ENCODE results near the gene CDH5. TPM values are rescaled to one million over a fixed set of nuclear protein-coding genes. Genes with fewer than 3 reads are reported as not detected.

The CDH5 gene
- total RNA-seq, 2 donors from 2014 or later, result 21.1 to 40.0 TPM

DNA sequence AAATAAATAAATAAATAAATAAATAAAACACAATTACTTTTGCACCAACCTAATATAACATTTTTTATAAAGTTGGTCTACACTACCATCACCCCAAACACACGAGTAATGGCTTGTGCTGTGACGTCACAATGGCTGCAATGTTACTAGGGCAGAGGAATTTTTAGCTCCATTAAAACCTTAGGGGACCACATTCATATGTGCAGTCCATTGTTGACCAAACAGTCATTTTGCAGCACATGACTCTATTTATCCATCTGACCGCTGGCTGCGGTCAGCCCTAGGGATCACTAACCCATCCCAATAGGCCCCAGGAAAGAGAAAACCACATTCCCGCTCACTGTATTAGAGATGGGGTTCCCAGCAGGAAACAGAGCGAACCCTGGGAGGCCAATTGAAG lies 9.6 kb downstream of the CDH5 start:
- Histone ChIP-seq H3K4me3 (no peak overlapping the region), H3K36me3 (no peaks in the 10 kb centered on the region), H3K4me1 (ENCODE audit: control insufficient read depth in 1 of 2, low read depth in 2 of 2) (no peaks in the 10 kb centered on the region), H3K27me3 (replicated peaks; ENCODE audit: insufficient read depth) (no peaks in the 10 kb centered on the region), H3K9me3 (no peaks in the 10 kb centered on the region), H3K27ac (no peak overlapping the region)
- DNase-seq (ENCODE audit: low spot score) (no peak), ATAC-seq (ENCODE audit: insufficient number of reproducible peaks, low FRiP score, low read depth) (no peak)
- TF ChIP-seq, protein P1, sequence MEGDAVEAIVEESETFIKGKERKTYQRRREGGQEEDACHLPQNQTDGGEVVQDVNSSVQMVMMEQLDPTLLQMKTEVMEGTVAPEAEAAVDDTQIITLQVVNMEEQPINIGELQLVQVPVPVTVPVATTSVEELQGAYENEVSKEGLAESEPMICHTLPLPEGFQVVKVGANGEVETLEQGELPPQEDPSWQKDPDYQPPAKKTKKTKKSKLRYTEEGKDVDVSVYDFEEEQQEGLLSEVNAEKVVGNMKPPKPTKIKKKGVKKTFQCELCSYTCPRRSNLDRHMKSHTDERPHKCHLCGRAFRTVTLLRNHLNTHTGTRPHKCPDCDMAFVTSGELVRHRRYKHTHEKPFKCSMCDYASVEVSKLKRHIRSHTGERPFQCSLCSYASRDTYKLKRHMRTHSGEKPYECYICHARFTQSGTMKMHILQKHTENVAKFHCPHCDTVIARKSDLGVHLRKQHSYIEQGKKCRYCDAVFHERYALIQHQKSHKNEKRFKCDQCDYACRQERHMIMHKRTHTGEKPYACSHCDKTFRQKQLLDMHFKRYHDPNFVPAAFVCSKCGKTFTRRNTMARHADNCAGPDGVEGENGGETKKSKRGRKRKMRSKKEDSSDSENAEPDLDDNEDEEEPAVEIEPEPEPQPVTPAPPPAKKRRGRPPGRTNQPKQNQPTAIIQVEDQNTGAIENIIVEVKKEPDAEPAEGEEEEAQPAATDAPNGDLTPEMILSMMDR (IDR thresholded peaks at IDR 0.05), result no peak

DNA sequence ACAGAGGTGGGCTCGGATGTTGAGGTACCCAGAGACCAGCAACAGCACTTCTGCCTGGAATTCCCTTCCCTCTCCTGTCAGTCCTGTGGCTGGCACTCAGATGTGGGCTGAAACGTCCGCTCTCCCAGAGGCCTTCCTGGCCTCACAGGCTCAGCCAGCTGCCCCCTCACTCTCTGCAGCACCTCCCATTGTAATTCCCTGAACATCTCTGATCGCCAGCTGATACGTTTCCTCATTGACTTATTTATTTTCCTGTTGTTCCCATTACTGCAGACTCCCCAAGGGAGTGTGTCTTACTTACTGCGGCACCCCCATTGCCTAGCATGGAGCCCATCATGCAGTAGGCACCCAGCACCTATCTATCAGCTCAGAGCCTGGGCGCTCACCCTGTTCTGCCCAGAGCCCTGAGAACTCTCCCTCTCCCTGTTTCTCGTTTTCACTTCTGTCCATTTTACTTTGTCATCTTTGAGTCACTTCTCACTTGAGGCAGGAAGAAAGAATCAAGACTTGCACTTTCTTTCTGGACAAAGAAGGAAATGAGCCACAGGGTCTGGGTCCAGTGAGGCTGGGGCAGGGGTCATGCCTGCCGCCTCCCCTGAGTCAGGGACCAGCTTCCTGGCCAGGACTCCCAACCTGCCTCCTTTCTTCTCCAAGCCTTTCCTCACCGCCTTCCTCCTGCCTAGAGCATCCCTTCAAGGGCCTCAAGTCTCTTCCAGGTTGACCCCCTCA lies 10.2 kb downstream of the CDH5 start:
- TF ChIP-seq, protein P1 (IDR thresholded peaks at IDR 0.05), result no peak
- Histone ChIP-seq H3K9me3 (no peaks in the 10 kb centered on the region), H3K27ac (no peak overlapping the region), H3K4me3 (no peak overlapping the region), H3K4me1 (ENCODE audit: control insufficient read depth in 1 of 2, low read depth in 2 of 2) (no peaks in the 10 kb centered on the region), H3K27me3 (replicated peaks; ENCODE audit: insufficient read depth) (no peaks in the 10 kb centered on the region), H3K36me3 (no peaks in the 10 kb centered on the region)
- ATAC-seq (ENCODE audit: insufficient number of reproducible peaks, low FRiP score, low read depth) (no peak), DNase-seq (ENCODE audit: low spot score) (no peak)

DNA sequence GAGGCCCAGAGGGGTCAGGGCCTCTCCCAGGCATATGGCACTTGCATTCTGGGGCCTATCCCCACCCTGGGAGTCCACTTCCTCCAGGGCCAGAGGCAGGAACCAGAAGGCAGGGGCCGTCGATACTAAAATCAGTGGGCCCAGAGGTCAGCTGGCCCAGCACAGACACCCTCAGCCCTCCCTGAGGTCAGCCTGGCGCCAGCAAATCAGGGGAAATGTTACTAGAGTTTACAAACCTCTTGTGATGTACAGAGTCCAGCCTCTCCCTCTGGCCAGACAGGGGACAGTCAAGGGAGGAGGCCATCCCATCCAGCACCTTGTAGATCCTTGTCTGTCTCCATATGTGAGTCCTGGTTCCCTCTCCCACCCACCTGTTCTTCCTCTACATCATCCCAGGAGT lies 10.8 kb downstream of the CDH5 start:
- Histone ChIP-seq H3K36me3 (no peaks in the 10 kb centered on the region), H3K4me3 (no peak overlapping the region), H3K27me3 (replicated peaks; ENCODE audit: insufficient read depth) (no peaks in the 10 kb centered on the region), H3K27ac (no peak overlapping the region), H3K9me3 (no peaks in the 10 kb centered on the region), H3K4me1 (ENCODE audit: control insufficient read depth in 1 of 2, low read depth in 2 of 2) (no peaks in the 10 kb centered on the region)
- TF ChIP-seq, protein P1 (IDR thresholded peaks at IDR 0.05), result no peak
- DNase-seq (ENCODE audit: low spot score) (no peak), ATAC-seq (ENCODE audit: insufficient number of reproducible peaks, low FRiP score, low read depth) (no peak)

DNA sequence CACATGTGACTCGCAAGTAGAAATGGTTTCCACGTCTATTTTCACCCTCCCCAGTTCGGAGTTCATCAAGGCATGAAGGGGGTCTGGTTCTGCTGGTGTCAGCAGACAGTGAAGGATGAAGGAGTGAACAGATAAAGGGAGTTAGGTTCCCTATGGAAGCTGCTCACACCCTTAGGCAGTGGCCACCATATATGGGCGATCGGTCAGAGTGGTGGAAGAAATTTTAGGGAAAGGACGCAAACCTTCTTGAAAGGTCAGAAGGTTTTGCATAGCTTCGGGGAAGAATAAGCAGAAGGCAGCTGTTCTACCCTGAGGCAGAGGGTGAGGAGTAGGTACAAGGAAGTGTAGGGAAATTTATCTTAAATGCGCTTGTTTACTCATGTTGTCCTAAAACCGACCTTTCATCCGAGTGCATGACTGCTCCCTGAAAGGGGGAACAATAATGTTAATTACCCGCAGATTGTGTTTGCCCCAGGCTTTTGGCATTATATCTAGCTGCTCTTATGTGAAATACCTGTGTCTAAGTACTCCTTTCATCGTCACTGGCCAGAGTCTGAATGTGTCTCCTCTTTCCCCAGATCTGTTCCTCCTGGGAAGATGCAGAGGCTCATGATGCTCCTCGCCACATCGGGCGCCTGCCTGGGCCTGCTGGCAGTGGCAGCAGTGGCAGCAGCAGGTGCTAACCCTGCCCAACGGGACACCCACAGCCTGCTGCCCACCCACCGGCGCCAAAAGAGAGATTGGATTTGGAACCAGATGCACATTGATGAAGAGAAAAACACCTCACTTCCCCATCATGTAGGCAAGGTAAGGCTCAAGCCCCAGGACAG lies 12.5 kb downstream of the CDH5 start:
- Histone ChIP-seq H3K36me3 (no peaks in the 10 kb centered on the region), H3K4me3 (no peak overlapping the region), H3K4me1 (ENCODE audit: control insufficient read depth in 1 of 2, low read depth in 2 of 2) (no peaks in the 10 kb centered on the region), H3K9me3 (no peaks in the 10 kb centered on the region), H3K27me3 (replicated peaks; ENCODE audit: insufficient read depth) (no peaks in the 10 kb centered on the region), H3K27ac (no peak overlapping the region)
- ATAC-seq (ENCODE audit: insufficient number of reproducible peaks, low FRiP score, low read depth) (no peak), DNase-seq (ENCODE audit: low spot score) (no peak)
- TF ChIP-seq, protein P1 (IDR thresholded peaks at IDR 0.05), result no peak

DNA sequence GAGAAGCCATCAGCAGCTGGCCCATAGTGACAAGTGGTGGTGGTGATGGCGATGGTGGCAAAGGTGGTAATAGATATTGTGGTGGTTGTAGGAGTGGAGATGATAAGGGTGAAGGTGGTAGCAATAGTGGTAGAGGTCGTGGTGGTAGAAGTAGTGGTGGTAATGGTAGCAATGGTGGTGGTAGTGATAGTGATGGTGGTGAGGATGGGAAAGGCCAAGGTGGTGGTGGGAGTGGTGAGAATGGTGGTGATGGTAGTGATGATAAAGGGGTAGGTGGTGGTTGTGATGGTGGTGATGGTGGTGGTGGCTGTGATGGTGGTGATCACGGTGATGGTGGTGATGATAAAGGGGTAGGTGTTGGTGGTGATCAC lies 13.1 kb downstream of the CDH5 start:
- H3K36me3 ChIP-seq, result no peaks in the 10 kb centered on the region
- TF ChIP-seq, protein P1 (IDR thresholded peaks at IDR 0.05), result no peak
- H3K9me3 ChIP-seq, result no peaks in the 10 kb centered on the region
- DNase-seq (ENCODE audit: low spot score) (no peak), ATAC-seq (ENCODE audit: insufficient number of reproducible peaks, low FRiP score, low read depth) (no peak)
- no peaks in the 10 kb centered on the region for H3K27me3 ChIP-seq (replicated peaks; ENCODE audit: insufficient read depth)
- no peak overlapping the region for H3K4me3 ChIP-seq
- H3K4me1 ChIP-seq (ENCODE audit: control insufficient read depth in 1 of 2, low read depth in 2 of 2), result no peaks in the 10 kb centered on the region
- no peak overlapping the region for H3K27ac ChIP-seq
